Testis (tissue), 2 donors: ENCODE results near the gene CMTM8.

Experiments used
- POLR2A ChIP-seq: fragments of 450-650 bp; IDR thresholded peaks from one replicate; pipeline ENCODE4 v1.6.1; 2017; ENCODE audit warnings: antibody characterized with exemption, mild to moderate bottlenecking, moderate library complexity
- TF ChIP-seq, protein P1 (sequence below), 3 experiments: fragments of 450-650 bp in 2 of 3; fragments of 200-600 bp in 1 of 3; sonication (generic) in 1 of 3; IDR thresholded peaks; one replicate each; pipeline ENCODE4 v1.5.1; 2016 to 2019; ENCODE audit warnings: antibody characterized with exemption in 3 of 3, mild to moderate bottlenecking in 2 of 3, moderate library complexity in 1 of 3

DNA sequence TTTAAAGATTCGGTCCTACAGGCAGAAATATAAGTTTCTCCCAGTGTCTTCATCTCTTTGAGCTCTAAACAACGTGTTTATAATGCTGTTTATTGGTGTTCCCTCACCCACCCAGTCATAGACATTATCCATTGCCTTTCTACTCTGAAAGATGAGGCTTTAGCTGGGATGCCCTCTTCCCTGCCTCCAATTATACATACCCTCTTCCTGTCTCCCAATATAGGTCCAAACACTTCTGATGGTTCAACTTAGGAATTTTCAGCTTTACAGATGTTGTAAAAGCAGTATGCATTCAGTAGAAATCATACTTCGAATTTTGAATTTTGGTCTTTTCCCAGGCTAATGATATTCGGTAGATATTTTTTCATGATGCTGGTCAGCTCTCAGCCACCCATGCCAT is 2.6 kb downstream of the CMTM8 start:
- TF ChIP-seq, protein P1, sequence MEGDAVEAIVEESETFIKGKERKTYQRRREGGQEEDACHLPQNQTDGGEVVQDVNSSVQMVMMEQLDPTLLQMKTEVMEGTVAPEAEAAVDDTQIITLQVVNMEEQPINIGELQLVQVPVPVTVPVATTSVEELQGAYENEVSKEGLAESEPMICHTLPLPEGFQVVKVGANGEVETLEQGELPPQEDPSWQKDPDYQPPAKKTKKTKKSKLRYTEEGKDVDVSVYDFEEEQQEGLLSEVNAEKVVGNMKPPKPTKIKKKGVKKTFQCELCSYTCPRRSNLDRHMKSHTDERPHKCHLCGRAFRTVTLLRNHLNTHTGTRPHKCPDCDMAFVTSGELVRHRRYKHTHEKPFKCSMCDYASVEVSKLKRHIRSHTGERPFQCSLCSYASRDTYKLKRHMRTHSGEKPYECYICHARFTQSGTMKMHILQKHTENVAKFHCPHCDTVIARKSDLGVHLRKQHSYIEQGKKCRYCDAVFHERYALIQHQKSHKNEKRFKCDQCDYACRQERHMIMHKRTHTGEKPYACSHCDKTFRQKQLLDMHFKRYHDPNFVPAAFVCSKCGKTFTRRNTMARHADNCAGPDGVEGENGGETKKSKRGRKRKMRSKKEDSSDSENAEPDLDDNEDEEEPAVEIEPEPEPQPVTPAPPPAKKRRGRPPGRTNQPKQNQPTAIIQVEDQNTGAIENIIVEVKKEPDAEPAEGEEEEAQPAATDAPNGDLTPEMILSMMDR (IDR thresholded peaks at IDR 0.05): no peak
- TF ChIP-seq POLR2A: no peak
